CD8-positive, alpha-beta memory T cell (primary cell): ENCODE measurements around the gene EPHB1. TPM values are rescaled to one million over a fixed set of nuclear protein-coding genes. Genes with fewer than 3 reads are reported as not detected.
"Not testable (repeated sequence)": the region's sequence is repeated elsewhere in the genome, so short reads cannot be mapped to it uniquely, and the experiment has no call there.

Experiments used
- CTCF ChIA-PET: fragments of 350-600 bp; sonication (Branson Sonifier 250); formaldehyde crosslinking; loops from one replicate; lab custom pipeline; 2021; ENCODE audit warnings: antibody characterized with exemption; lab: Charles Lee
- POLR2A ChIA-PET: fragments of 350-600 bp; sonication (Branson Sonifier 250); formaldehyde crosslinking; loops from one replicate; lab custom pipeline; 2021; ENCODE audit warnings: antibody characterized with exemption; lab: Charles Lee
- DNase-seq, 5 donors: peaks; one replicate each; pipeline versions ENCODE4 v3.0.0 to v3.0.0-alpha.2; 2020 to 2022; ENCODE audit warnings: mixed read lengths in 1 of 5
- H3K27ac ChIP-seq: one replicate; pipeline ENCODE4 v1.7.0; 2013; ENCODE audit warnings: low read depth, mild to moderate bottlenecking, low read length, moderate library complexity
- H3K27me3 ChIP-seq: 2 replicates; pipeline ENCODE4 v1.7.0; 2013; ENCODE audit warnings: low read length, mild to moderate bottlenecking; ENCODE audit not compliant: insufficient read depth, poor library complexity, severe bottlenecking
- H3K36me3 ChIP-seq: 2 replicates; pipeline ENCODE4 v1.7.0; 2013; ENCODE audit warnings: mild to moderate bottlenecking, low read length, moderate library complexity; ENCODE audit not compliant: insufficient read depth
- H3K4me1 ChIP-seq: 2 replicates; pipeline ENCODE4 v1.7.0; 2013; ENCODE audit warnings: mild to moderate bottlenecking, low read length, moderate library complexity; ENCODE audit not compliant: insufficient read depth
- H3K4me3 ChIP-seq: 2 replicates; pipeline ENCODE4 v1.7.0; 2013; ENCODE audit warnings: mild to moderate bottlenecking, low read length
- H3K9me3 ChIP-seq: 2 replicates; pipeline ENCODE4 v1.7.0; 2013; ENCODE audit warnings: mild to moderate bottlenecking, low read length
- H3K27ac Mint-ChIP-seq, 8 donors: one replicate each; pipeline ENCODE4 v1.8.0; 2020 to 2021; ENCODE audit warnings: mixed read lengths in 8 of 8, mild to moderate bottlenecking in 6 of 8, inconsistent platforms in 3 of 8, moderate library complexity in 3 of 8
- H3K27me3 Mint-ChIP-seq, 2 donors: one replicate each; pipeline ENCODE4 v1.8.0; 2020 to 2021; ENCODE audit warnings: mixed read lengths in 2 of 2, mild to moderate bottlenecking in 1 of 2, moderate library complexity in 1 of 2
- H3K36me3 Mint-ChIP-seq, 3 donors: one replicate each; pipeline ENCODE4 v1.8.0; 2020 to 2021; ENCODE audit warnings: mixed read lengths in 3 of 3, inconsistent platforms in 1 of 3, mild to moderate bottlenecking in 1 of 3
- H3K4me1 Mint-ChIP-seq, 3 donors: one replicate each; pipeline ENCODE4 v1.8.0; 2020 to 2021; ENCODE audit warnings: mixed read lengths in 3 of 3, inconsistent platforms in 1 of 3, mild to moderate bottlenecking in 1 of 3
- H3K4me3 Mint-ChIP-seq, 7 donors: one replicate each; pipeline ENCODE4 v1.8.0; 2020 to 2021; ENCODE audit warnings: mixed read lengths in 7 of 7, mild to moderate bottlenecking in 6 of 7, moderate library complexity in 4 of 7, inconsistent platforms in 2 of 7
- H3K9me3 Mint-ChIP-seq, 5 donors: one replicate each; pipeline ENCODE4 v1.8.0; 2020 to 2022; ENCODE audit warnings: mixed read lengths in 5 of 5, mild to moderate bottlenecking in 3 of 5, moderate library complexity in 2 of 5, inconsistent platforms in 1 of 5
- polyA plus RNA-seq: library from polyadenylated mRNA; unstranded; fragments of 300-500 nt; fragmentation: Illumina TruSeq; gene quantifications from one replicate; pipeline ENCODE4 v1.2.3, GENCODE V29; 2021
- total RNA-seq, 2 experiments: library from RNA; stranded (reverse); gene quantifications; one replicate each; pipeline ENCODE4 v1.2.3, GENCODE V29; 2021

The EPHB1 gene
- total and polyA plus RNA-seq, 3 experiments from 2014 or later: 0.10 TPM; not detected in 2

- Mint-ChIP-seq H3K27me3 (peaks cover 0 to 2% of the 10 kb centered on the region in 2 donors), H3K4me1 (no peaks in the 10 kb centered on the region), H3K36me3 (no peaks in the 10 kb centered on the region), H3K27ac (no peak overlapping the region), H3K4me3 (no peak overlapping the region), H3K9me3 (peaks cover 0 to 4% (median 0%) of the 10 kb centered on the region in 5 donors)
- no peak for DNase-seq
- ChIA-PET POLR2A (no interaction called here), CTCF (no interaction called here)
- H3K9me3 ChIP-seq: no peaks in the 10 kb centered on the region
- H3K27me3 ChIP-seq: no peaks in the 10 kb centered on the region
- no peaks in the 10 kb centered on the region for H3K4me1 ChIP-seq
- no peaks in the 10 kb centered on the region for H3K36me3 ChIP-seq
- no peak overlapping the region for H3K4me3 ChIP-seq
- no peak overlapping the region for H3K27ac ChIP-seq
Measured at GRCh38 chr3:135228201-135228600, 433.1 kb downstream of the EPHB1 start.

- ChIA-PET POLR2A (no interaction called here), CTCF (no interaction called here)
- Histone ChIP-seq H3K27me3 (no peaks in the 10 kb centered on the region), H3K4me3 (no peak overlapping the region), H3K27ac (no peak overlapping the region), H3K9me3 (no peaks in the 10 kb centered on the region), H3K4me1 (no peaks in the 10 kb centered on the region), H3K36me3 (no peaks in the 10 kb centered on the region)
- no peak overlapping the region for H3K4me3 Mint-ChIP-seq
- H3K9me3 Mint-ChIP-seq: peaks cover 0 to 2% (median 0%) of the 10 kb centered on the region in 5 donors
- no peaks in the 10 kb centered on the region for H3K36me3 Mint-ChIP-seq
- peaks cover 0 to 2% of the 10 kb centered on the region in 2 donors for H3K27me3 Mint-ChIP-seq
- no peak for DNase-seq
- no peak overlapping the region for H3K27ac Mint-ChIP-seq
- H3K4me1 Mint-ChIP-seq: no peaks in the 10 kb centered on the region
Measured at GRCh38 chr3:135229018-135229495, 434.0 kb downstream of the EPHB1 start.

GRCh38 chr3:135231737-135232136 is 436.7 kb downstream of the EPHB1 start:
- H3K27ac ChIP-seq: no peak overlapping the region
- no peak overlapping the region for H3K4me3 ChIP-seq
- Mint-ChIP-seq H3K9me3 (peaks cover 0 to 2% (median 0%) of the 10 kb centered on the region in 5 donors), H3K4me3 (no peak overlapping the region), H3K27ac (no peak overlapping the region), H3K36me3 (no peaks in the 10 kb centered on the region), H3K27me3 (peaks cover 0 to 2% of the 10 kb centered on the region in 2 donors), H3K4me1 (no peaks in the 10 kb centered on the region)
- H3K27me3 ChIP-seq: no peaks in the 10 kb centered on the region
- POLR2A ChIA-PET: no interaction called here
- H3K36me3 ChIP-seq: no peaks in the 10 kb centered on the region
- no peaks in the 10 kb centered on the region for H3K4me1 ChIP-seq
- CTCF ChIA-PET: no interaction called here
- H3K9me3 ChIP-seq: no peaks in the 10 kb centered on the region
- no peak for DNase-seq

- H3K36me3 ChIP-seq: no peaks in the 10 kb centered on the region
- H3K4me1 ChIP-seq: no peaks in the 10 kb centered on the region
- H3K4me3 ChIP-seq: no peak overlapping the region
- POLR2A ChIA-PET: no interaction called here
- H3K4me1 Mint-ChIP-seq: no peaks in the 10 kb centered on the region
- DNase-seq: no peak
- H3K9me3 Mint-ChIP-seq: peaks cover 0 to 2% (median 0%) of the 10 kb centered on the region in 5 donors
- H3K9me3 ChIP-seq: no peaks in the 10 kb centered on the region
- H3K36me3 Mint-ChIP-seq: no peaks in the 10 kb centered on the region
- H3K27ac Mint-ChIP-seq: no peak overlapping the region
- CTCF ChIA-PET: no interaction called here
- no peaks in the 10 kb centered on the region for H3K27me3 ChIP-seq
- no peak overlapping the region for H3K27ac ChIP-seq
- H3K4me3 Mint-ChIP-seq: no peak overlapping the region
- H3K27me3 Mint-ChIP-seq: peaks cover 0 to 2% of the 10 kb centered on the region in 2 donors
Measured at GRCh38 chr3:135232226-135232625, 437.2 kb downstream of the EPHB1 start.

GRCh38 chr3:135233476-135233875 is 438.4 kb downstream of the EPHB1 start:
- POLR2A ChIA-PET, H3K9me3 ChIP-seq, H3K36me3 Mint-ChIP-seq, H3K27ac Mint-ChIP-seq, DNase-seq, H3K4me3 Mint-ChIP-seq, H3K4me3 ChIP-seq, H3K27me3 Mint-ChIP-seq, H3K36me3 ChIP-seq, H3K9me3 Mint-ChIP-seq, H3K4me1 ChIP-seq, H3K27me3 ChIP-seq, CTCF ChIA-PET, H3K27ac ChIP-seq, H3K4me1 Mint-ChIP-seq: not testable (repeated sequence)

- no peak overlapping the region for H3K4me3 ChIP-seq
- CTCF ChIA-PET: no interaction called here
- H3K4me1 ChIP-seq: no peaks in the 10 kb centered on the region
- H3K9me3 ChIP-seq: no peaks in the 10 kb centered on the region
- no peaks in the 10 kb centered on the region for H3K27me3 ChIP-seq
- H3K36me3 ChIP-seq: no peaks in the 10 kb centered on the region
- H3K4me3 Mint-ChIP-seq: no peak overlapping the region
- no peak overlapping the region for H3K27ac ChIP-seq
- DNase-seq: no peak
- no peak overlapping the region for H3K27ac Mint-ChIP-seq
- POLR2A ChIA-PET: no interaction called here
- H3K9me3 Mint-ChIP-seq: peaks cover 0 to 3% (median 0%) of the 10 kb centered on the region in 5 donors
- H3K27me3 Mint-ChIP-seq: peaks cover 0 to 4% of the 10 kb centered on the region in 2 donors
- H3K36me3 Mint-ChIP-seq: no peaks in the 10 kb centered on the region
- H3K4me1 Mint-ChIP-seq: no peaks in the 10 kb centered on the region
Measured at GRCh38 chr3:135235541-135235940, 440.5 kb downstream of the EPHB1 start.

- no peaks in the 10 kb centered on the region for H3K4me1 ChIP-seq
- no peak overlapping the region for H3K4me3 ChIP-seq
- Mint-ChIP-seq H3K4me3 (no peak overlapping the region), H3K36me3 (no peaks in the 10 kb centered on the region), H3K4me1 (no peaks in the 10 kb centered on the region), H3K27ac (no peak overlapping the region), H3K9me3 (peaks cover 0 to 3% (median 0%) of the 10 kb centered on the region in 5 donors), H3K27me3 (peaks cover 0 to 4% of the 10 kb centered on the region in 2 donors)
- H3K27ac ChIP-seq: no peak overlapping the region
- no peaks in the 10 kb centered on the region for H3K36me3 ChIP-seq
- H3K9me3 ChIP-seq: no peaks in the 10 kb centered on the region
- CTCF ChIA-PET: no interaction called here
- no peak for DNase-seq
- POLR2A ChIA-PET: no interaction called here
- H3K27me3 ChIP-seq: no peaks in the 10 kb centered on the region
Measured at GRCh38 chr3:135237371-135238143, 442.5 kb downstream of the EPHB1 start.

- H3K27me3 ChIP-seq: no peaks in the 10 kb centered on the region
- H3K4me3 ChIP-seq: no peak overlapping the region
- POLR2A ChIA-PET: no interaction called here
- H3K4me1 ChIP-seq: no peaks in the 10 kb centered on the region
- Mint-ChIP-seq H3K4me1 (no peaks in the 10 kb centered on the region), H3K9me3 (peaks cover 0 to 2% (median 0%) of the 10 kb centered on the region in 5 donors), H3K4me3 (no peak overlapping the region), H3K36me3 (no peaks in the 10 kb centered on the region), H3K27me3 (peaks cover 0 to 4% of the 10 kb centered on the region in 2 donors), H3K27ac (no peak overlapping the region)
- H3K27ac ChIP-seq: no peak overlapping the region
- no peaks in the 10 kb centered on the region for H3K9me3 ChIP-seq
- no peak for DNase-seq
- H3K36me3 ChIP-seq: no peaks in the 10 kb centered on the region
- CTCF ChIA-PET: no interaction called here
Measured at GRCh38 chr3:135238236-135238830, 443.3 kb downstream of the EPHB1 start.
